T-helper 2 cell (primary cell): ENCODE measurements around the gene FBXW10.
A peak's percentile ranks its signal among the peaks of the same experiment; 100 is the strongest.
"Not testable (repeated sequence)": the region's sequence is repeated elsewhere in the genome, so short reads cannot be mapped to it uniquely, and the experiment has no call there.

Experiments
- DNase-seq, 5 experiments: peaks; one replicate each; pipeline versions ENCODE4 v3.0.0 to v3.0.0-alpha.2; 2012 to 2022
- total RNA-seq, 2 donors: gene quantifications; one replicate each; lab custom pipeline; 2026; lab: John Stamatoyannopoulos, UW

Gene FBXW10
- total RNA-seq = 0 to 0.07 reads per million in 2 donors

GRCh38 chr17:18743699-18744421 lies at the start of gene FBXW10:
TSS of gene FBXW10 (plus strand) at chr17:18744054. CDS start at chr17:18744245, 191 bp downstream.
- DNase-seq = not testable (repeated sequence)

- DNase-seq = not testable (repeated sequence)
Measured at GRCh38 chr17:18695143-18695542, 48.7 kb upstream of the FBXW10 start.

DNA sequence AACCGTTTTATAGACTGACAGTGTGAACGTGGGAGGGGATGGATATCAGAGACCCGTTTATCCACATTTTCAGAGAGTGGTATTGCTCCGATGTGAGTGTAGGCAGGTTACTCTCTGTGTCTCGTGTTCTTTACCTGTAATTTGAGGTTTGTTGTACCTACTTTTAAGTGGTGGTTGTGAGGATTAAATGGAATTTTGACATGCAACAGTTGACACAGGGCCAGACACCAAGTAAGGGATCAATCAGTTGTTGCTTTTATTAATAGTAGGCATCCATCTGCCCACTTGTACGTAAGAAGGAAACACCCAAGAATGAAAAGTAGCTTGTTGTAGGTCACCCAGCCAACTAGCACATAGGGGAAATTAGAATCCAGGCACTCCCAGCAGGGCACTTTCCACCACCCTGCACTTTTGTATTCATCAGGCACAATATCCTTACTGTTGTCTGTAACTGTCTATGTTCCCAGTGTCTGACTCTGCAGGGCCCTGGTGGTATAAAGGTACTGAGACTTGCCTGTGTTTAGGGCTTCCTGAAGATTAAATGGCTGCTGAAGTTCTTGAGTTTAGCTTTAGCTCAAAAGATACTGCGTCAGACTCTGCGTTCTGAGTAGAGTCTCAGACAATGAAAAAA lies 45.3 kb upstream of the FBXW10 start:
- DNase-seq = not testable (repeated sequence)

DNA sequence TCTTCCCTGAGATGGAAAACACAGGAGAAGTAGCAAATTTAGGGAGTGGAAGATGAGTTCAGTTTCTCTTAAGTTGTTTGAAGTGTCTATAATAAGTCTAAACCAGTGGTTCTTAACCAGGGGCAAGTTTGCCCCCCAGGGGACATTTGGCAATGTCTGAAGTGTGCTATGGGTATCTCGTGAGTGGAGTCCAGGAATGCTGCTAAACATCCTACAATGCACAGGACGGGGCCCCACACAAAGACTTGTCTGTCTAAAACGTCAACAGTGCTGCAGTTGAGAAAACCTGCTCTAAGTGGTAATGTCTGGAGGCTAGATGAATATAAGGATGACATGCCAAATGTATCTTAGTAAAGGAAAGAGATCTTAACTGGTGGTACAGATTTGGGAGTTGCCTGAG lies 37.9 kb upstream of the FBXW10 start:
- not testable (repeated sequence) for DNase-seq

- DNase-seq = not testable (repeated sequence)
Measured at GRCh38 chr17:18708215-18708614, 35.6 kb upstream of the FBXW10 start.

- DNase-seq = peak; percentile 15 to 48 (median 45)
Measured at GRCh38 chr17:18712354-18712999, 31.4 kb upstream of the FBXW10 start.

DNA sequence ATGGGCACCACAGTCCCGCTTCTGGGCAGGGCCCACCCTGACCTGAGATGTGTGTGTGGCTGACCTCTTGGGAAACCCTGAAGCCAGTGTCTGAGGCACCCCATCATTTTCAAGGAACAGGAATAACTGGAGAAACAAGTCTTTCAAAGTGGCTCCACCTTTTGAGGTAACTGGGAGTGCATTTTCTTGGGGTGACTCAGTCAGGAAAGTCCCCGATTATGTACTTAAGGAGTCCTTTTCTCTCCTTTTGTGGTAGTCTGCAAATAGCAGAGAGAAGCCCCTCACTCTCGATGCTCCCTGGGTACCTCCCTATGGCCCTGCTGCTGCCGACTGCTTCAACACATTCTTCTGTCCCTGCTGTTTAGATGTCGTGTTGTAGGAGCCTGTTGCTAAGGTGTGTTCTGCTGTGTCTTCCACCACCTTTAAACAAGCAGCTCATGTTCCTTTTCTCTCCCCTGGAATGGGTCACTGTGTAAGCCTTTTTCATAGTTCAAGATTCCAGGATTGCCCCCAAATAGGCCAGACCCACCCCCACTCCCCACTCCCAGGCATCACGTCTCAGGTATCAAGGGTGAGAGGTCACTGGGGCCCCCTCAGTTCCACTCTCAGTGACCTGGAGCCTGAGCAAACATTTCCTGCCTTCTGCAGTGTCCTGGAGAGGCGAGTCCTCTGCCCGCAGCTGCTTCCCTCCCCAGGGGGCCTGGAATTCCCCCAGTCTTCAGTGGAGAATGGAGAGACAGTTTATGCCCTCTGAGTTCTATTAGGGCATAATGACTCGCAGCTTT lies 25.0 kb upstream of the FBXW10 start:
- DNase-seq = not testable (repeated sequence)

DNA sequence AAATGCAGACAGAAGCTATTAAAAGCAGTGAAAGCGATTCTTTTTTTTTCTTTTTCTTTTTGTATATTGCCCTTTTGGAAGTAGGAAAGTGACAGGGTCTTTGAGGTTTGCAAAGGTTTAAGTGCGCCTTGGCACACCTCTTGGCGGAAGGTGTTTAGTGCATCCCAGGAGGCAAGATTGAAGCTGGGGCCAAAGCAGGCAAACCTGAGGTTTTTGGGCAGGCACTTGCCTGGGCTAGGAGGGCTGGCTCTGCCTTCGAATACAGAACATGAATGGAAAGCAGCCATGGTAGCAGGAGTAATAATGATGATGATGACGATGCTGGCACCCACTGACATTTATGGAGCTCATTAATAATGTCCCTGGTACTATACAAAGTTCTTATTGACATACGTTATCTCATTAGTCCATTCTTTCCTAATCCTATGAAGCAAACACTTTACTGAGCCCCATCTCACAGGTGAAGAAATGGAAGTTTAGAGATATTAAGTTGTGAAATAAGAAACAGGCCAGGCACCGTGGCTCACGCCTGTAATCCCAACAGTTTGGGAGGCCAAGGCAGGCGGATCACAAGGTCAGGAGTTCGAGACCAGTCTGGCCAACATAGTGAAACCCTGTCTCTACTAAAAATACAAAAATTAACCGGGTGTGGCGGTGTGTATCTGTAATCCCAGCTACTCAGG lies 24.3 kb upstream of the FBXW10 start:
- DNase-seq = not testable (repeated sequence)

DNA sequence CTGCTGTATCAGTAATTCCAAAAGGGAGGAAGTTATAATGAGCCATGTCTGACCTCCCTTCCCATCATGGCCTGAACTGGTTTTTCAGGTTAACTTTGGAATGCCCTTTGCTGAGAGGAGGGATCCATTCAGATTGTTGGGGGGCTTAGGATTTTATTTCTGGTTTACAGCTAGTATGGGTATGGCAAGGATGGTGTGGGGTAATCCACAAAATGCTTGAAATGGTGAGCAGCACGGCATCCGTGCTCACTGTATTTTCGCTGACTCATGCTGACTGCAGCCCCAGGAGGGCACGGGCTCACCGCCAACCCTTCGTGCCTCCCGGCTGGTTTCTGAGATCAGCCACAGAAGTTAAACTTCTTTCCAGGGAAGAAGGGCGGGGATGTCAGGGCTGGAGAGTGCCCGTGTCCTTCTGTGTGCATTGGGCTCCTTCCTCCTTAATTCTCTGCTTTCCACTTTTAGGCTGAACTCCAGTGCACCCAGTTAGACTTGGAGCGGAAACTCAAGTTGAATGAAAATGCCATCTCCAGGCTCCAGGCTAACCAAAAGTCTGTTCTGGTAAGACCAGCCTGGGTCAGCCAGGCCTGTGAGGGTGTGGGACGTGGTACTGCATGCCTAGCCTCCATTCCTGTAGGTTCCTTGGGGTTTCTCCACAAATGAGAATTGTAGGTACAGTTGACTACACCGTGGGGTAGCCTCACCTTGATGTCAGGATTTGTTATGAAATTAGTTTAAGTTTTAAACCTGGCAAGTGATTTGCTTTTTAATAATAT lies 21.9 kb upstream of the FBXW10 start:
- DNase-seq = not testable (repeated sequence)

GRCh38 chr17:18722612-18723011 lies 21.2 kb upstream of the FBXW10 start:
- not testable (repeated sequence) for DNase-seq

DNA sequence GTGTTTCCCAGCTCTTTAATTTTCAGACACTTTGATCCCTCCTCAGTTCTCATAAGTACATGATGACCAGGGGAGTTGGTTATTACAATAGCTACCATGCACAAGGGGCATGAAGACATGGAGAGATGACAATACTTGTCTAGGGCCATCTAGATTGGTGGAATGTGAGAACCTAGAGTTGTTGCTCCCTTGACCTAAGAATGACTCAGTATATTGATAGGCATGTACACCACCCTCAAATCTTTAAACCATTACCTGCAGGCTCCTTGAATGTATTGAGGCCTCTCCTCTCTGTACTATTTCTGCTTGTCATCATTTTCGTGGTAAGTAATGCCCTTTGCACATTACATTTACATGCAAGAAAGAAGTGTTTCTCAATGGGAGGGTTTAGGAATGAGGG lies 20.3 kb upstream of the FBXW10 start:
- DNase-seq = not testable (repeated sequence)

GRCh38 chr17:18732438-18732837 lies 11.4 kb upstream of the FBXW10 start:
- DNase-seq = not testable (repeated sequence)

DNA sequence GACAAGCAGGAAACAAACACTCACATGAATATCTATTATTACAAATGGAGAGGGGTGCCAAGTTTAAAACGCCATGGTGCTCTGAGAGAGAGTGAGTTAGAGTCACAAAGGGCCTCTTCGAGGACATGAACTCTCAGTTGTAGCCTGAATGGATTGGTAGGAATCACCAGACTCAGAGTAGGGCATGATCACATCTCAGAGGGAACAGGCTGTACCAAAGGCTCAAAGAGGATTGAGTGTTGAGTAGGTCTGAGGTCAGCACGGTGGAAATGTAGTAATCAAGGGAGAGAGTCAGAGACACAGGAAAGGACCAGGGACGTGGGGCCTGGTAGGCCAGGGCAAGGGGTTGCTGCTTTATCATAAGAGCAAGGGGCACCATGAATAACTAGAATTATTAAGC lies 10.5 kb upstream of the FBXW10 start:
- not testable (repeated sequence) for DNase-seq

DNA sequence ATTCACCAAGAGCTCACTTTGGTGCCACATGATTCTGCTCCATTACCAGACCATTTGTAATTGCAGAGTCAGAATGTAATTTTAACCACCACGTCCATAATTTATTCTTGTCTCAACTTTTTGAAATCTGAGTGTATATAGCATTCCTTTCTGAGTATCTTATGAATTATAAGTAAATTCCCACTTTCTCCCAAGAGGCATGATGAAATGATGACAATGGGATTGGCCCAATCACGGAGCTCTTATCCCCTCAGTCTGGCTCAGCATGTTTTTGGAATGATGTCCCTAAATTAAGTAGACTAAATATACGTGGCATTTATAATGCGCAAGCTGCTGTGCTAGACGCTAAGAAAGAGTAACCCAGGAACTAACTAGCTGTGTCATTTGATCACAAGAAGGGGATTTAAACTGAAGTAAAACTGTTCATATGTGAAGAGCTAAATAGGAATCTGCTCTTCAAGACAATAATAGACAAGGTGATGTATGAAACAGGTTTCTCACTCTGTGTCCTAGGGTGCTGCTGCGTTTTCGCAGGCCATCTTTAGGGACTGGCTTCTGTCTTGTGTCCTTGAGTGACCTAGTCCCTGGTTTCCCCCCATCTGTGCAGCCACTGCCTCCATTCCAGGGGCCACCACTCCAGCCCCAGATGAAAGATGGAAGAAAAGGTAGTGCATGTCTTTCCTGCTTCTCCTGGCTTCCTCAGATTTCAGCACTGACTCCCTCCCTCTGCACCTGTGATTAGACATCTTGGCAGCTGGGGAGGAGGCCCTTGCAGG lies 4.0 kb upstream of the FBXW10 start:
- not testable (repeated sequence) for DNase-seq

GRCh38 chr17:18741228-18741627 lies 2.6 kb upstream of the FBXW10 start:
- not testable (repeated sequence) for DNase-seq

- DNase-seq = not testable (repeated sequence)
Measured at GRCh38 chr17:18744726-18745125, 872 bp downstream of the FBXW10 start.

DNA sequence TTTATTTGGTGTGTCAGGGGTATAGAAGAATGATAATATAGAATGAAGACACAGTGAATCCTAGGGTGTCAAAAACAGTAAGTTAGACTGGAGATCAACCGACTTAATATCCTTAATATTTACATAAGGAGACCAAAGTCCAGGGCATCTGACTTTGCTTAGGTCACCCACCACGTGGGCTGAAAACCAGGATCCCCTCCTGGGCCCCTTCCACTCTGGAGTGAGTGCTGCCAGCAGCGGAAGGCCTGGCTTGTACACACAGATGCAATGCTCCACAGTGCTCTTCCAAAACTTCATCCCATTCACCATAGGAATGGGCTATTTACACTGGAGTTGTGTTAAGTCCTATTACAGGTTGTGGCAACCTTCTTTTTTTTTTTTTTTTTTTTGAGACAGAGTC lies 2.7 kb downstream of the FBXW10 start:
- DNase-seq = not testable (repeated sequence)

GRCh38 chr17:18747501-18747900 lies 3.6 kb downstream of the FBXW10 start:
- DNase-seq = not testable (repeated sequence)

GRCh38 chr17:18750242-18750641 lies 6.4 kb downstream of the FBXW10 start:
- DNase-seq = not testable (repeated sequence)

DNA sequence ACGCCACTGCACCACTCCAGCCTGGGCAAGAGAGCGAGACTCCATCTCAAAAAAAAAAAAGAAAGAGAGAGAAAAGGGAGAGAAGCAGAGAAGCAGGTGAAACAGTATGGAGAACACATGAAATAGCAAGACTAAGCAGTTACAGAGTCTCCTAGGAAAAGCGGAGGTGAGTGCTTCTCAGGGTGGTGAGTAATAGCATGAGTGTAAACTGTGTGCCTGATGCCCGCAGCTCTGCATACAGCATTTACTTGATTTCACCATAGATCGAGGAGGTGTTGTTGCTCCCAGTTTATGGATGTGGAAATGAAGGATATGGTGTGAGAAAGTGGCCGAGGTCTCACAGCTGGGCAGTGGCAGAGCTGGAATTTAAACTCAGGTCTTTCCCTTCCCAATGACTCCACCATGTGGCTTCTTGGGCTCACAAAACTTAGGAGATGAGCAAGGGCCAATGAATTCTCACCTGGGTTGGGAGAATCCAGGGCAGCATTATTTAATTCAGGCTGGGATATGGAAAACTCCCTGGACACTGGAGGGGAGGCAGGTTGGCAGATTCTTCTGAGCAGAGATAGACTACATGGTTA lies 10.1 kb downstream of the FBXW10 start:
- DNase-seq = not testable (repeated sequence)
